Measurements from ENCODE around the gene PROM1.

DNA sequence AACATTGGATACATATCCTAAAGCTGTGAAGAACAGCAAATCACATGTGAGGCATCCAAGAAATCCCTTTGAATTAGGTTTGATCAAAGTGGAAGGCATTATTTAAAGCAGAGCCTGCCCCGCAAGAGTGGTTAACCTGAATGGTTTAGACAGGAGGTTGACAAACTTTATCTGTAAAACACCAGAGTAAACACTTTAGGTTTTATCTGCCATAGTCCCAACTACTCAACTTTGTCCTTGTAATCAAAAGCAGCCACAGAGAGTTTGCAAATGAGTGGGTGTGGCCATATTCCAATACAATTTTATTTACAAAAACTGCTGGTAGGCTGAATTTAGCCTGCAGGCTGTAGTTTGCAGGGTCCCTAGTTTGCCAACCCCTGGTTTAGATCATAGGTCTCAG is 95.6 kb downstream of the PROM1 start:
- TF ChIP-seq, protein P1, sequence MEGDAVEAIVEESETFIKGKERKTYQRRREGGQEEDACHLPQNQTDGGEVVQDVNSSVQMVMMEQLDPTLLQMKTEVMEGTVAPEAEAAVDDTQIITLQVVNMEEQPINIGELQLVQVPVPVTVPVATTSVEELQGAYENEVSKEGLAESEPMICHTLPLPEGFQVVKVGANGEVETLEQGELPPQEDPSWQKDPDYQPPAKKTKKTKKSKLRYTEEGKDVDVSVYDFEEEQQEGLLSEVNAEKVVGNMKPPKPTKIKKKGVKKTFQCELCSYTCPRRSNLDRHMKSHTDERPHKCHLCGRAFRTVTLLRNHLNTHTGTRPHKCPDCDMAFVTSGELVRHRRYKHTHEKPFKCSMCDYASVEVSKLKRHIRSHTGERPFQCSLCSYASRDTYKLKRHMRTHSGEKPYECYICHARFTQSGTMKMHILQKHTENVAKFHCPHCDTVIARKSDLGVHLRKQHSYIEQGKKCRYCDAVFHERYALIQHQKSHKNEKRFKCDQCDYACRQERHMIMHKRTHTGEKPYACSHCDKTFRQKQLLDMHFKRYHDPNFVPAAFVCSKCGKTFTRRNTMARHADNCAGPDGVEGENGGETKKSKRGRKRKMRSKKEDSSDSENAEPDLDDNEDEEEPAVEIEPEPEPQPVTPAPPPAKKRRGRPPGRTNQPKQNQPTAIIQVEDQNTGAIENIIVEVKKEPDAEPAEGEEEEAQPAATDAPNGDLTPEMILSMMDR (IDR thresholded peaks at IDR 0.05), result no peak
- no peak for TF ChIP-seq POLR2A (IDR thresholded peaks at IDR 0.05)
- no peak for TF ChIP-seq POLR2AphosphoS5 (IDR thresholded peaks at IDR 0.05)
